Skeletal muscle tissue (tissue), 4 donors: ENCODE data around the gene UPF1. TPM values are rescaled to one million over a fixed set of nuclear protein-coding genes. Genes with fewer than 3 reads are reported as not detected.

Experiments
- H3K27ac ChIP-seq: one replicate; pipeline ENCODE4 v1.7.0; 2013; ENCODE audit warnings: mild to moderate bottlenecking, low read depth, low read length, inconsistent platforms
- H3K27me3 ChIP-seq, 3 donors: one replicate each; pipeline ENCODE4 v1.7.0; 2013; ENCODE audit warnings: low read length in 3 of 3; ENCODE audit not compliant: control insufficient read depth in 3 of 3, insufficient read depth in 3 of 3
- H3K36me3 ChIP-seq, 3 donors: one replicate each; pipeline ENCODE4 v1.7.0; 2013; ENCODE audit warnings: low read length in 3 of 3; ENCODE audit not compliant: control insufficient read depth in 3 of 3, insufficient read depth in 3 of 3
- H3K4me1 ChIP-seq, 3 donors: one replicate each; pipeline ENCODE4 v1.7.0; 2013; ENCODE audit warnings: low read length in 3 of 3, mild to moderate bottlenecking in 3 of 3; ENCODE audit not compliant: control insufficient read depth in 3 of 3, insufficient read depth in 3 of 3
- H3K4me3 ChIP-seq, 3 donors: one replicate each; pipeline ENCODE4 v1.7.0; 2013; ENCODE audit warnings: low read length in 3 of 3
- H3K9ac ChIP-seq, 3 donors: one replicate each; pipeline ENCODE4 v1.7.0; 2013; ENCODE audit warnings: low read length in 3 of 3, mild to moderate bottlenecking in 3 of 3, moderate library complexity in 2 of 3, low read depth in 1 of 3
- H3K9me3 ChIP-seq, 3 donors: one replicate each; pipeline ENCODE4 v1.7.0; 2013; ENCODE audit warnings: low read length in 3 of 3; ENCODE audit not compliant: control insufficient read depth in 3 of 3
- total RNA-seq: library from RNA; depleted of rRNA; stranded (reverse); fragments of >200 nt; gene quantifications from one replicate; pipeline ENCODE4 v1.2.3, GENCODE V29; 2014
- donor health status: Osteomylitis.

The UPF1 gene
- total RNA-seq, 1 donor from 2014 or later = 30.8 TPM

- Histone ChIP-seq H3K27ac (peak overlapping the region; percentile 85), H3K4me1 (peaks cover 61 to 72% (median 67%) of the 10 kb centered on the region in 3 donors), H3K36me3 (peaks cover 33 to 38% (median 34%) of the 10 kb centered on the region in 3 donors), H3K4me3 (peak overlapping the region in 2 of 3 donors; percentile 41 to 44), H3K9me3 (no peaks in the 10 kb centered on the region), H3K9ac (peak overlapping the region in 2 of 3 donors; percentile 28 to 54), H3K27me3 (no peaks in the 10 kb centered on the region)
Observed at GRCh38 chr19:18847549-18848463, 16.0 kb downstream of the UPF1 start.

GRCh38 chr19:18848878-18849661 lies 17.3 kb downstream of the UPF1 start:
- Histone ChIP-seq H3K36me3 (peaks cover 46 to 51% (median 46%) of the 10 kb centered on the region in 3 donors), H3K27me3 (no peaks in the 10 kb centered on the region), H3K9me3 (no peaks in the 10 kb centered on the region), H3K27ac (peak overlapping the region; percentile 85), H3K4me3 (peak overlapping the region in 1 of 3 donors; percentile 41), H3K4me1 (peaks cover 50 to 63% (median 59%) of the 10 kb centered on the region in 3 donors), H3K9ac (peak overlapping the region in 2 of 3 donors; percentile 28 to 54)

DNA sequence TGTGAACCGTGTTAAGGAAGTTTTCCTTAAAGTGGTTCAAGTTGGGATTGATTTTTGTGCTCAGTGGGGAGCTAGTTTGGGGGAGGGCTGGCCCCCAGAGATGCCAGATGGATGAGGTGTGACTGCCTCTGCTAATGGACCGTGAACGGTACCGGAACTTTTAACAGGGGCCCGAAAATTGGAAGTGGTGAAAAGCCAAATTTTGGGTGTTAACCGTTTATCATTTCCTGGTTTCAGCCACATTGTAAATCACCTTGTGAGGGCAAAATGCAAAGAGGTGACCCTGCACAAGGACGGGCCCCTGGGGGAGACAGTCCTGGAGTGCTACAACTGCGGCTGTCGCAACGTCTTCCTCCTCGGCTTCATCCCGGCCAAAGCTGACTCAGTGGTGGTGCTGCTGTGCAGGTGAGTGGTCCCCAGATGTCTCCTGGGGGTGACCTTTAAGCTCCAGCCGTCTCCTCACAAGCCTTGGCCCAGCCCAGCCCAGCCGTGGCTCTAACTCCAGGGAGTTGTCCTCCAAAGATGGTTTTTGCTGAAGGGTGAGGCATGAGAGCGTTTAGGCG lies 18.2 kb downstream of the UPF1 start:
- peaks cover 54 to 60% (median 54%) of the 10 kb centered on the region in 3 donors for H3K36me3 ChIP-seq
- peaks cover 48 to 57% (median 56%) of the 10 kb centered on the region in 3 donors for H3K4me1 ChIP-seq
- no peaks in the 10 kb centered on the region for H3K27me3 ChIP-seq
- H3K4me3 ChIP-seq = no peak overlapping the region
- peak overlapping the region in 1 of 3 donors; percentile 45 for H3K9ac ChIP-seq
- H3K9me3 ChIP-seq = no peaks in the 10 kb centered on the region
- H3K27ac ChIP-seq = peak overlapping the region; percentile 85

GRCh38 chr19:18850471-18851375 lies 19.0 kb downstream of the UPF1 start:
- H3K27ac ChIP-seq = peak overlapping the region; percentile 85
- peak overlapping the region; percentile 14 to 21 (median 16) for H3K9ac ChIP-seq
- no peaks in the 10 kb centered on the region for H3K27me3 ChIP-seq
- H3K4me1 ChIP-seq = peaks cover 43 to 50% (median 49%) of the 10 kb centered on the region in 3 donors
- no peaks in the 10 kb centered on the region for H3K9me3 ChIP-seq
- H3K4me3 ChIP-seq = no peak overlapping the region
- H3K36me3 ChIP-seq = peaks cover 62 to 67% (median 62%) of the 10 kb centered on the region in 3 donors

GRCh38 chr19:18851673-18852325 lies 20.0 kb downstream of the UPF1 start:
- Histone ChIP-seq H3K27ac (no peak overlapping the region), H3K27me3 (no peaks in the 10 kb centered on the region), H3K9ac (no peak overlapping the region), H3K4me3 (no peak overlapping the region), H3K9me3 (no peaks in the 10 kb centered on the region), H3K36me3 (peaks cover 67 to 73% (median 71%) of the 10 kb centered on the region in 3 donors), H3K4me1 (peaks cover 42 to 43% (median 42%) of the 10 kb centered on the region in 3 donors)

DNA sequence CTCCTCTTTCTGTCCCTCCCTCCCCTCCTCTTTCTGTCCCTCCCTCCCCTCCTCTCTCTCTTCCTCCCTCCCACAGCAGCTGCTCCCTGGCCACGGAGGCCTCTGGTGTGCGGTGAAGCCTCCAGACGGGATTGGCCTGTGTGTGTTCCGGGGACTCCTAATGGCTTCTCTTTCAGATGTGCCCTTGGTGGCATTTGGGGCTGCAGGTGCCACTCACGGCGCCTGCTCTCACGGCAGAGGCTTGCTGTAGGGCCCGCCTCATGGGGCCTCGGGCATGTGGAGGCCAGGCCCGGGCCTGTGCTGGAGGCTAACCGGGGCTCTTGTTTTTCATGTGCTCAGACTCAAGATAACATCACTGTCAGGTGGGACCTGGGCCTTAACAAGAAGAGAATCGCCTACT lies 20.9 kb downstream of the UPF1 start:
- Histone ChIP-seq H3K9me3 (no peaks in the 10 kb centered on the region), H3K4me1 (peaks cover 33 to 34% (median 34%) of the 10 kb centered on the region in 3 donors), H3K27ac (no peak overlapping the region), H3K36me3 (peaks cover 75 to 81% (median 80%) of the 10 kb centered on the region in 3 donors), H3K9ac (no peak overlapping the region), H3K27me3 (no peaks in the 10 kb centered on the region), H3K4me3 (no peak overlapping the region)

- Histone ChIP-seq H3K4me3 (no peak overlapping the region), H3K9me3 (no peaks in the 10 kb centered on the region), H3K4me1 (peaks cover 21 to 23% (median 22%) of the 10 kb centered on the region in 3 donors), H3K9ac (no peak overlapping the region), H3K27ac (no peak overlapping the region), H3K36me3 (peaks cover 84 to 86% (median 85%) of the 10 kb centered on the region in 3 donors), H3K27me3 (no peaks in the 10 kb centered on the region)
Observed at GRCh38 chr19:18853755-18854427, 22.1 kb downstream of the UPF1 start.

- Histone ChIP-seq H3K9me3 (no peaks in the 10 kb centered on the region), H3K4me3 (no peak overlapping the region), H3K27me3 (no peaks in the 10 kb centered on the region), H3K27ac (no peak overlapping the region), H3K36me3 (peaks cover 94 to 97% (median 95%) of the 10 kb centered on the region in 3 donors), H3K9ac (no peak overlapping the region), H3K4me1 (peaks cover 13 to 23% (median 19%) of the 10 kb centered on the region in 3 donors)
Observed at GRCh38 chr19:18854982-18855381, 23.2 kb downstream of the UPF1 start.
